Rectal smooth muscle tissue (tissue), 1 donor: ENCODE results near the gene CHRM4.

ENCODE experiments used
- H3K27ac ChIP-seq: one replicate; pipeline ENCODE4 v1.7.0; 2013; ENCODE audit warnings: low read depth, low read length, inconsistent platforms
- H3K27me3 ChIP-seq: one replicate; pipeline ENCODE4 v1.7.0; 2013; ENCODE audit warnings: low read length; ENCODE audit not compliant: control insufficient read depth, insufficient read depth
- H3K36me3 ChIP-seq: one replicate; pipeline ENCODE4 v1.7.0; 2013; ENCODE audit warnings: low read length; ENCODE audit not compliant: control insufficient read depth, insufficient read depth
- H3K4me1 ChIP-seq: one replicate; pipeline ENCODE4 v1.7.0; 2013; ENCODE audit warnings: low read length; ENCODE audit not compliant: control insufficient read depth, insufficient read depth
- H3K4me3 ChIP-seq: one replicate; pipeline ENCODE4 v1.7.0; 2013; ENCODE audit warnings: low read length
- H3K9ac ChIP-seq: one replicate; pipeline ENCODE4 v1.7.0; 2013; ENCODE audit warnings: low read length

Gene CHRM4

GRCh38 chr11:46356924-46357482 is 34.6 kb downstream of the CHRM4 start:
- no peak overlapping the region for H3K4me3 ChIP-seq
- H3K4me1 ChIP-seq: peaks cover 11% of the 10 kb centered on the region
- no peak overlapping the region for H3K27ac ChIP-seq
- H3K27me3 ChIP-seq: no peaks in the 10 kb centered on the region
- no peaks in the 10 kb centered on the region for H3K36me3 ChIP-seq
- H3K9ac ChIP-seq: no peak overlapping the region

GRCh38 chr11:46353698-46354097 is 37.9 kb downstream of the CHRM4 start:
- no peaks in the 10 kb centered on the region for H3K36me3 ChIP-seq
- H3K9ac ChIP-seq: no peak overlapping the region
- no peaks in the 10 kb centered on the region for H3K27me3 ChIP-seq
- H3K4me1 ChIP-seq: peaks cover 2% of the 10 kb centered on the region
- no peak overlapping the region for H3K27ac ChIP-seq
- H3K4me3 ChIP-seq: no peak overlapping the region

GRCh38 chr11:46352063-46352841 is 39.3 kb downstream of the CHRM4 start:
- no peak overlapping the region for H3K9ac ChIP-seq
- H3K36me3 ChIP-seq: no peaks in the 10 kb centered on the region
- H3K4me3 ChIP-seq: no peak overlapping the region
- H3K4me1 ChIP-seq: peaks cover 7% of the 10 kb centered on the region
- H3K27ac ChIP-seq: no peak overlapping the region
- H3K27me3 ChIP-seq: no peaks in the 10 kb centered on the region

- Histone ChIP-seq H3K27ac (no peak overlapping the region), H3K4me1 (peaks cover 7% of the 10 kb centered on the region), H3K9ac (no peak overlapping the region), H3K27me3 (no peaks in the 10 kb centered on the region), H3K4me3 (no peak overlapping the region), H3K36me3 (no peaks in the 10 kb centered on the region)
Measured at GRCh38 chr11:46351606-46352005, 40.0 kb downstream of the CHRM4 start.

GRCh38 chr11:46351148-46351547 is 40.4 kb downstream of the CHRM4 start:
- Histone ChIP-seq H3K36me3 (no peaks in the 10 kb centered on the region), H3K9ac (no peak overlapping the region), H3K4me3 (no peak overlapping the region), H3K4me1 (peaks cover 7% of the 10 kb centered on the region), H3K27me3 (no peaks in the 10 kb centered on the region), H3K27ac (no peak overlapping the region)

- Histone ChIP-seq H3K36me3 (no peaks in the 10 kb centered on the region), H3K9ac (no peak overlapping the region), H3K4me3 (no peak overlapping the region), H3K27me3 (no peaks in the 10 kb centered on the region), H3K4me1 (peaks cover 7% of the 10 kb centered on the region), H3K27ac (no peak overlapping the region)
Measured at GRCh38 chr11:46350695-46351094, 40.9 kb downstream of the CHRM4 start.

GRCh38 chr11:46348566-46349401 is 42.8 kb downstream of the CHRM4 start:
- Histone ChIP-seq H3K36me3 (no peaks in the 10 kb centered on the region), H3K4me1 (peaks cover 7% of the 10 kb centered on the region), H3K27me3 (no peaks in the 10 kb centered on the region), H3K4me3 (peak overlapping the region; percentile 87), H3K27ac (no peak overlapping the region), H3K9ac (no peak overlapping the region)

GRCh38 chr11:46347637-46348311 is 43.8 kb downstream of the CHRM4 start:
- Histone ChIP-seq H3K4me3 (peak overlapping the region; percentile 87), H3K36me3 (no peaks in the 10 kb centered on the region), H3K4me1 (peaks cover 5% of the 10 kb centered on the region), H3K27me3 (no peaks in the 10 kb centered on the region), H3K9ac (peak overlapping the region; percentile 67), H3K27ac (no peak overlapping the region)

GRCh38 chr11:46346886-46347636 is 44.5 kb downstream of the CHRM4 start, which contains the start of gene DGKZ:
TSS of gene DGKZ (plus strand) at chr11:46347463. CDS start at chr11:46347660, 197 bp downstream.
- H3K4me1 ChIP-seq: peaks cover 5% of the 10 kb centered on the region
- no peak within 1 kb of the TSS for H3K27ac ChIP-seq
- H3K4me3 ChIP-seq: peak within 1 kb of the TSS; percentile 87
- H3K9ac ChIP-seq: peak within 1 kb of the TSS; percentile 67
- no peaks in the 10 kb centered on the region for H3K27me3 ChIP-seq
- H3K36me3 ChIP-seq: no peaks in the 10 kb centered on the region

- H3K9ac ChIP-seq: peak overlapping the region; percentile 11
- no peak overlapping the region for H3K27ac ChIP-seq
- H3K4me3 ChIP-seq: peak overlapping the region; percentile 56
Measured at GRCh38 chr11:46345881-46346484, 45.6 kb downstream of the CHRM4 start.

GRCh38 chr11:46345131-46345597 is 46.4 kb downstream of the CHRM4 start:
- Histone ChIP-seq H3K36me3 (no peaks in the 10 kb centered on the region), H3K9ac (no peak overlapping the region), H3K27me3 (no peaks in the 10 kb centered on the region), H3K27ac (no peak overlapping the region), H3K4me1 (peaks cover 5% of the 10 kb centered on the region), H3K4me3 (peak overlapping the region; percentile 56)

More at GRCh38 chr11:46345881-46346484, 45.6 kb downstream of the CHRM4 start:
- no peaks in the 10 kb centered on the region for H3K36me3 ChIP-seq
- H3K4me1 ChIP-seq: peaks cover 5% of the 10 kb centered on the region
- H3K27me3 ChIP-seq: no peaks in the 10 kb centered on the region
